GM23248 (cell line): Measurements from ENCODE around the gene CAMK2D.

Experiments
- EZH2 ChIP-seq: fragments of 200-600 bp; sonication (generic); IDR thresholded peaks from 2 replicates; pipeline ENCODE4 v1.6.1; 2018; ENCODE audit warnings: antibody characterized with exemption, mild to moderate bottlenecking; ENCODE audit not compliant: insufficient read depth, poor library complexity, severe bottlenecking
- EZH2phosphoT487 ChIP-seq: fragments of 200-600 bp; sonication (generic); IDR thresholded peaks from 2 replicates; pipeline ENCODE4 v1.6.1; 2018; ENCODE audit warnings: antibody characterized with exemption, moderate library complexity, mild to moderate bottlenecking, low read depth; ENCODE audit not compliant: insufficient read depth

DNA sequence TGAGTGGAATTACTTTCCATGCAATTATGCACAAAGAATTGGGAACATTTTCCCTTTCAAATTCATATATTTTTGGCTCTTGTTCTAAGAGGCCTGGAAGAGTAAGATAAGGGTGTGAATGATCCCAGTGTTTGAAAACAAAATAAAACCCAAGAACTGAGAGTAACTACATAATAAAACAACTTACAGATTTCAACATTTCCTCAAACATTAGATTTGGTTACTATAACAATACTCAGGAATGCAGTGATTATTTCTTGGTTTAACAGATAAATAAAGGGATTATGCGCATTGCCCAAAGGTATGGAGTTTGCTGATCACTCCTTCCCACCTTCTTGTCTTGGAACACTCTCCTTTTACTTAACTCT is 292.5 kb downstream of the CAMK2D start:
- TF ChIP-seq EZH2phosphoT487 = no peak
- no peak for TF ChIP-seq EZH2
